ENCODE results near the gene IL12RB2. TPM values are rescaled to one million over a fixed set of nuclear protein-coding genes. Genes with fewer than 3 reads are reported as not detected.

IL12RB2 gene
- total RNA-seq, 8 experiments from 2014 or later: 0.16 to 4.1 (median 0.61) TPM

DNA sequence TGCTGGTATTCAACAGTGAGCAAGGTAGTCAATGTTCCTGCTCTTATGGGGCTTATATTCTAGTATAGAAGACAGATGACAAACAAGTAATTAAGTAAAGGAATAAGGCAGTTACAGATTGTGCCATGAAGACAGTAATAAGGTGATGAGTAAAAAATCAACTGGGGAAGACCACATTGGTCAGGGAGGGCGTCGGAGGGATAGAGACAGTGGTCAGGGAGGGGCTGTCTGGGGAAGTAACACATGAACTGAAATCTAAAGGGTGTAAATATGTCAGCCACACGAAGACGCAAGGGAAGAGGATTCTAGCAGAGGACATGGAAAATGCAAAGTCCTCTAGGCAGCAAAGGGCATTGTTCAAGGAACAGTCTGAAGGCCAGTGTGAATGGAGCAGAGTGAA, 10.1 kb downstream of the IL12RB2 start:
- Histone ChIP-seq H3K4me1 (replicated peaks in 1 of 2) (peaks cover 0 to 4% of the 10 kb centered on the region in 2 donors), H3K4me3 (no peak overlapping the region), H3K27ac (no peak overlapping the region)
- in situ Hi-C loops (cut with MboI; ENCODE audit: low pct_unique_long_range_greater_than_20kb in 2 of 9, low sequenced_read_pairs in 9 of 9, unreplicated experiment in 9 of 9): no loop called here
- 49 to 100% (median 87%) methylated on average over 1 to 4 of the region's 4 CpGs; no CpG with 5 or more reads in 2 of the 10 experiments for WGBS, 10 experiments
- no peak for ATAC-seq (replicated peaks in 6 of 8)

GRCh38 chr1:67322442-67322841, 14.8 kb downstream of the IL12RB2 start:
- Histone ChIP-seq H3K4me1 (replicated peaks in 1 of 2) (no peaks in the 10 kb centered on the region), H3K27ac (no peak overlapping the region), H3K4me3 (no peak overlapping the region)
- in situ Hi-C loops (cut with MboI; ENCODE audit: low pct_unique_long_range_greater_than_20kb in 2 of 9, low sequenced_read_pairs in 9 of 9, unreplicated experiment in 9 of 9): no loop called here
- no peak for ATAC-seq (replicated peaks in 6 of 8)
- 80 to 100% (median 100%) methylated on average over 1 of the region's 1 CpG; no CpG with 5 or more reads in 5 of the 10 experiments for WGBS, 10 experiments

DNA sequence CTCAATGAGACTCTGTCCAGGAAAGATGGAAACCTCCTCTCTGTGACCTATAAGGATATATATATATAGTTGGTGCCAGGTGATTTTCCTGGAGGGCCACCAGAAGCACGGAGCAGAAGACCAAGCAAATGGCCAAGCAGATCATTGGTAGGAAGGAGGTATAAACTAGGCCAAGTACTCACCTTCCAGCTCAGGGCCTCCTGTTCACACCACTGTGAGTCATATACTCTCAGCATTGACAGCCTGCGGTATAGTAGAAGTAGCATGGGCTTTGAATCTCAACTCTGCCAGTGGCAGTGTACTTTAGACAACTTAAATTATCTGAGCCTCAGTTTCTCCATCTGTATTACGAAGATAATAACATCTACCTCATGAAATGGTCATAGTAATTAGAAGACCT, 15.4 kb downstream of the IL12RB2 start:
- H3K4me3 ChIP-seq: no peak overlapping the region
- no peak for ATAC-seq (replicated peaks in 6 of 8)
- H3K27ac ChIP-seq: no peak overlapping the region
- no peaks in the 10 kb centered on the region for H3K4me1 ChIP-seq (replicated peaks in 1 of 2)
- in situ Hi-C loops (cut with MboI; ENCODE audit: low pct_unique_long_range_greater_than_20kb in 2 of 9, low sequenced_read_pairs in 9 of 9, unreplicated experiment in 9 of 9): no loop called here
- WGBS, 10 experiments: 40 to 100% (median 87%) methylated on average over 2 to 3 of the region's 3 CpGs; no CpG with 5 or more reads in 4 of the 10 experiments

- H3K4me3 ChIP-seq: no peak overlapping the region
- WGBS, 10 experiments: 35 to 96% (median 88%) methylated on average over 1 to 8 of the region's 8 CpGs
- in situ Hi-C loops (cut with MboI; ENCODE audit: low pct_unique_long_range_greater_than_20kb in 2 of 9, low sequenced_read_pairs in 9 of 9, unreplicated experiment in 9 of 9): no loop called here
- H3K4me1 ChIP-seq (replicated peaks in 1 of 2): no peaks in the 10 kb centered on the region
- no peak for ATAC-seq (replicated peaks in 6 of 8)
- H3K27ac ChIP-seq: no peak overlapping the region
Observed at GRCh38 chr1:67324068-67324467, 16.4 kb downstream of the IL12RB2 start.

DNA sequence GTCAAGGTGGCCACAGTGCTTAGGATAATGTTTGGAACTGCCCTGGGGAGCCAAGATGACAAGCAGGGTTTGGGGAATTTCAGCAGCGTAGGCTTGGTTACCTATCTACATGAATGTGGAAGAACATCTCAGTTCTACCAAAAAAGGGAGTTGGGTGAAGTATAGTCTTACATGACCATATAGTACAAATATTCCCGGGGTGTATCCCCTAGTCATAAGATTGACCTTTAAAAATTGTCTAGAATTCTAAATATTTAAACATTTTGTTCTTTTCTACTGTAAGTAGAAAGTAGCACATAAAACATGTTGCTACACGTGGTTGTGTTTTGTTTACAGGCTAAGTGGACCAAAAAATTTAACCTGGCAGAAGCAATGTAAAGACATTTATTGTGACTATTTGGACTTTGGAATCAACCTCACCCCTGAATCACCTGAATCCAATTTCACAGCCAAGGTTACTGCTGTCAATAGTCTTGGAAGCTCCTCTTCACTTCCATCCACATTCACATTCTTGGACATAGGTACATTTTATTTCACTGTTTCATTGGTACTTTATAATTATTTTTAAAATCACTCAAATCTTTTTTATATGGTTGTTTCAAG, 20.3 kb downstream of the IL12RB2 start:
- Histone ChIP-seq H3K4me3 (no peak overlapping the region), H3K27ac (no peak overlapping the region), H3K4me1 (replicated peaks in 1 of 2) (no peaks in the 10 kb centered on the region)
- WGBS, 10 experiments: 39 to 93% (median 51%) methylated on average over 1 to 3 of the region's 3 CpGs; no CpG with 5 or more reads in 1 of the 10 experiments
- no peak for ATAC-seq (replicated peaks in 6 of 8)
- in situ Hi-C loops (cut with MboI; ENCODE audit: low pct_unique_long_range_greater_than_20kb in 2 of 9, low sequenced_read_pairs in 9 of 9, unreplicated experiment in 9 of 9): loop anchor here in 3 of 9 experiments (25.0 kb wide), 2 partner anchors 159 to 184 kb away; no protein-coding TSS in a partner anchor

- Histone ChIP-seq H3K27ac (no peak overlapping the region), H3K4me1 (replicated peaks in 1 of 2) (no peaks in the 10 kb centered on the region), H3K4me3 (no peak overlapping the region)
- 63 to 94% (median 74%) methylated on average over 2 to 4 of the region's 4 CpGs; no CpG with 5 or more reads in 1 of the 10 experiments for whole genome bisulfite sequencing, 10 experiments
- in situ Hi-C loops (cut with MboI; ENCODE audit: low pct_unique_long_range_greater_than_20kb in 2 of 9, low sequenced_read_pairs in 9 of 9, unreplicated experiment in 9 of 9): loop anchor here in 3 of 9 experiments (25.0 kb wide), 2 partner anchors 154 to 179 kb away; no protein-coding TSS in a partner anchor
- no peak for ATAC-seq (replicated peaks in 6 of 8)
Observed at GRCh38 chr1:67332653-67333529, 25.2 kb downstream of the IL12RB2 start.

DNA sequence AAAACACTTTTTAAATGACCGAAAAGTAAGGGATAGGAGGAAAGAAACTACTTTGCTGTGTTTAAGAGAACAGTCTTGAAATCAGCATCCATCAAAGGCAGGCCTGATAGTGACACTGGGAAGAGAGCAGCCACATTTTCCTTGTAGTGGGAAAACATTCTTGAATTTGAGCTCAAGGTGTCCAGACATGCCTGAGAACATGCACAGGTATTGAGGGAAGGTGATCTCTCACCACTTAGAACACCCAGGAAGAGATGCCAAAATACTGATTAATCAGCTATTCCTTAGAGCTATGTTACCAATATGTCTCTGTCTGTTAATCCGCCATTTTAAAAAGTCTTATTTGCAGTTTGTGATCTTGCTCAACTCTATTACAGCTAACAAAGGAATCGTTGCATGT, 25.9 kb downstream of the IL12RB2 start:
- 67 to 100% (median 88%) methylated on average over 1 to 3 of the region's 3 CpGs for WGBS, 10 experiments
- ATAC-seq (replicated peaks in 6 of 8): no peak
- in situ Hi-C loops (cut with MboI; ENCODE audit: low pct_unique_long_range_greater_than_20kb in 2 of 9, low sequenced_read_pairs in 9 of 9, unreplicated experiment in 9 of 9): loop anchor here in 3 of 9 experiments (25.0 kb wide), 2 partner anchors 154 to 179 kb away; no protein-coding TSS in a partner anchor

DNA sequence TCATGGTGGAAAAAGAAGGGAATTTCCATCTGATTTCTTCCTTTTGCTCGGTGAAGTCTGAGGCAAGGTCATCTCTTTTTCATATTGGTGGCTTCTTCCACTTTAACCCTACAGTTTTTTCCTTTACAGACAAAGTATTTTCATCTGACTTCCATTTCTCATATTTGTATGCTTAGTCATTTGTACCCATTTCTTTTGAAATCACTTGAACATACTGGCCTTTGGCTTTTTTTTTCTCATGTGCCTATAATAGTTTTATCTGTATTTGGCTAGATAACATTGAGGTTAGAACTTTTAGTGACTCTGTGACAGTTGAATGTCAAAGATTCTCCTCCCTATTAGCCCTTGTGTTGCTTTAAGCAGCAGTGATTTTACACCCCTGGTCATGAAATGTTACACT, 27.7 kb downstream of the IL12RB2 start:
- Histone ChIP-seq H3K27ac (no peak overlapping the region), H3K4me3 (no peak overlapping the region), H3K4me1 (replicated peaks in 1 of 2) (no peaks in the 10 kb centered on the region)
- in situ Hi-C loops (cut with MboI; ENCODE audit: low pct_unique_long_range_greater_than_20kb in 2 of 9, low sequenced_read_pairs in 9 of 9, unreplicated experiment in 9 of 9): loop anchor here in 3 of 9 experiments (25.0 kb wide), 2 partner anchors 152 to 177 kb away; no protein-coding TSS in a partner anchor
- ATAC-seq (replicated peaks in 6 of 8): no peak
- WGBS, 10 experiments: 42 to 100% (median 89%) methylated on average over 1 of the region's 1 CpG

More for the DNA sequence above, 25.9 kb downstream of the IL12RB2 start:
- Histone ChIP-seq H3K4me1 (replicated peaks in 1 of 2) (no peaks in the 10 kb centered on the region), H3K4me3 (no peak overlapping the region), H3K27ac (no peak overlapping the region)

DNA sequence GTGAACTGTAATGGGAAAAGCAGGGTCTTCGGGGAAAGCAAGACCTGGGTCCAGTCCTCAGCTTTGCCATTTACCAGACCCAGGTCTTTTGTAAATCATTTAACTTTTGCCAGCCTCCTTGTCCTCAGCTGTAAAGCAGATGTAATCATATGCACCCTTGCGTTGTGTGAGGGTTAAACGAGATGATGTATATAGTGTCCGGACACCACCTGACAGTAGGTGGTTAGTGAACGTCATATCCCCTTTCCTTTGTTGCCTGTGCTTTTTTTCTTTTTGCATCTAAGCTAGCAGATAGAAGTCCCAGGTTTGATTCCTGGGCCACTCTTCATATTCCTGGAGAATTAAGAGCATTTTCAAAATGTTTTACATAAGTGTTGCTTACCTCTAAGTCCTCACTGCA, 28.5 kb downstream of the IL12RB2 start:
- H3K4me1 ChIP-seq (replicated peaks in 1 of 2): no peaks in the 10 kb centered on the region
- no peak overlapping the region for H3K4me3 ChIP-seq
- ATAC-seq (replicated peaks in 6 of 8): no peak
- H3K27ac ChIP-seq: no peak overlapping the region
- in situ Hi-C loops (cut with MboI; ENCODE audit: low pct_unique_long_range_greater_than_20kb in 2 of 9, low sequenced_read_pairs in 9 of 9, unreplicated experiment in 9 of 9): loop anchor here in 3 of 9 experiments (25.0 kb wide), 2 partner anchors 151 to 176 kb away; no protein-coding TSS in a partner anchor
- 83 to 100% (median 92%) methylated on average over 1 to 5 of the region's 5 CpGs for WGBS, 10 experiments

DNA sequence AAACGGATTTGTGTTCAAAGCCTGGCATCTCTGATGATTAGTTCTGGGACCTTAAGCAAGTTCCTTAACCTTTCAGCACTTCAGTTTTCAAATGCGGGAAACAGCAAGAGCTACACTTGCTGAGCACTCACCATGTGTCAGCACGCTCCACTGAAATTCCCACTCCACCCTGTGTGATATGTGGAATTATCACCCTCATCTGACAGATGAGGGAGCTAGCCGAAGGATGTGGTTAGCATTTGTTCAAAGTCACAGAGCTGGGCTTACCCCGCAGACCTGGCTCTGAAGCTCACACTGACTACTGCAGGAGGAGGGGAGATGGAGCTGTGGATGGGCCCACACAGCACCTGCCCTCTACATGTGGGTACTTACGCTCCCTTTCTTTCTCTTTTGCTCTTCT, 29.1 kb downstream of the IL12RB2 start:
- H3K4me1 ChIP-seq (replicated peaks in 1 of 2): no peaks in the 10 kb centered on the region
- H3K4me3 ChIP-seq: no peak overlapping the region
- in situ Hi-C loops (cut with MboI; ENCODE audit: low pct_unique_long_range_greater_than_20kb in 2 of 9, low sequenced_read_pairs in 9 of 9, unreplicated experiment in 9 of 9): loop anchor here in 3 of 9 experiments (25.0 kb wide), 2 partner anchors 151 to 176 kb away; no protein-coding TSS in a partner anchor
- peak in 2 of 8 experiments; percentile 17 to 32 for ATAC-seq (replicated peaks in 6 of 8)
- WGBS, 10 experiments: 18 to 96% (median 81%) methylated on average over 1 to 5 of the region's 6 CpGs
- H3K27ac ChIP-seq: no peak overlapping the region

DNA sequence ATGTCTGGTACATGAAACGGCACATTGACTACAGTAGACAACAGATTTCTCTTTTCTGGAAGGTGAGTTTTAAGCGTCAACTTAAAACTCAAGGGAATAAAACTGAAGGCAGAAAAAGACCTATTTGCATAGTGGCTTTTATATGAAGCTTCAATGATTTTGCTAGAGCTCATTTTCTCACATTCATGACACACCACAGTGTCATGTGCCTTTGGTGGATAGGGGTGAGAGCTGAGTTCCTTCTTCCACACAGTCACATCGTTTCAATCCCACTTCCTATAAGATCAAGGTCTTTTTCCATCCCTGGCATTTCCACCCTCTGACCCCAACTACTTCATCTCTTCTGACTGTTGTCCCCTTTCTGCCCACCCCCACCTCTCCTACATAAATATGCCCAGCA, 31.0 kb downstream of the IL12RB2 start:
- no peak overlapping the region for H3K27ac ChIP-seq
- ATAC-seq (replicated peaks in 6 of 8): no peak
- WGBS, 10 experiments: 72 to 100% (median 95%) methylated on average over 1 to 3 of the region's 3 CpGs; no CpG with 5 or more reads in 2 of the 10 experiments
- in situ Hi-C loops (cut with MboI; ENCODE audit: low pct_unique_long_range_greater_than_20kb in 2 of 9, low sequenced_read_pairs in 9 of 9, unreplicated experiment in 9 of 9): loop anchor here in 3 of 9 experiments (25.0 kb wide), 2 partner anchors 149 to 174 kb away; no protein-coding TSS in a partner anchor
- no peaks in the 10 kb centered on the region for H3K4me1 ChIP-seq (replicated peaks in 1 of 2)
- H3K4me3 ChIP-seq: no peak overlapping the region

GRCh38 chr1:67339623-67340343, 32.1 kb downstream of the IL12RB2 start:
- in situ Hi-C loops (cut with MboI; ENCODE audit: low pct_unique_long_range_greater_than_20kb in 2 of 9, low sequenced_read_pairs in 9 of 9, unreplicated experiment in 9 of 9): loop anchor here in 3 of 9 experiments (25.0 kb wide), 2 partner anchors 148 to 173 kb away; no protein-coding TSS in a partner anchor
- H3K4me1 ChIP-seq (replicated peaks in 1 of 2): no peaks in the 10 kb centered on the region
- H3K27ac ChIP-seq: no peak overlapping the region
- WGBS, 10 experiments: 1 to 83% (median 33%) methylated on average over 1 to 7 of the region's 7 CpGs; no CpG with 5 or more reads in 1 of the 10 experiments
- ATAC-seq (replicated peaks in 6 of 8): peak; percentile 73 to 93 (median 84)
- no peak overlapping the region for H3K4me3 ChIP-seq

Data from motor neuron (in vitro differentiated cells).